WTC11 (cell line): ENCODE measurements around the gene CENPU. TPM values are rescaled to one million over a fixed set of nuclear protein-coding genes. Genes with fewer than 3 reads are reported as not detected.

Source experiments
- ATAC-seq: fragments of 200-7000 bp; cut with Tn5 transposase; 2 replicates; pipeline ENCODE4 v1.10.0; 2021; ENCODE audit warnings: mild to moderate bottlenecking, moderate library complexity
- CTCF ChIA-PET: fragments of 300-600 bp; sonication (Branson Sonifier 250); formaldehyde crosslinking; loops from one replicate; lab custom pipeline; 2021; ENCODE audit warnings: antibody characterized with exemption; lab: Charles Lee
- POLR2A ChIA-PET: fragments of 350-600 bp; sonication (Branson Sonifier 250); formaldehyde crosslinking; loops from one replicate; lab custom pipeline; 2021; ENCODE audit warnings: antibody characterized with exemption; lab: Charles Lee
- DNase-seq: peaks from one replicate; pipeline ENCODE4 v3.0.0; 2021; ENCODE audit warnings: low spot score
- H3K27ac Mint-ChIP-seq: 2 replicates; pipeline ENCODE4 v1.8.0; 2021; ENCODE audit warnings: mixed read lengths
- H3K27me3 Mint-ChIP-seq: 2 replicates; pipeline ENCODE4 v1.8.0; 2021; ENCODE audit warnings: low read depth, mild to moderate bottlenecking, moderate library complexity, mixed read lengths
- H3K36me3 Mint-ChIP-seq: 2 replicates; pipeline ENCODE4 v1.8.0; 2021; ENCODE audit warnings: mixed read lengths
- H3K4me1 Mint-ChIP-seq: 2 replicates; pipeline ENCODE4 v1.8.0; 2022; ENCODE audit warnings: mixed read lengths
- H3K4me3 Mint-ChIP-seq: 2 replicates; pipeline ENCODE4 v1.8.0; 2021; ENCODE audit warnings: mild to moderate bottlenecking, moderate library complexity, mixed read lengths
- H3K9me3 Mint-ChIP-seq: 2 replicates; pipeline ENCODE4 v1.8.0; 2021; ENCODE audit warnings: mixed read lengths
- ATF1 ChIP-seq: sonication (generic); formaldehyde crosslinking; IDR thresholded peaks from 2 replicates; pipeline ENCODE4 v1.8.1; 2023; ENCODE audit warnings: mild to moderate bottlenecking, moderate library complexity, missing genetic modification reagents
- ATF6 ChIP-seq: sonication (generic); formaldehyde crosslinking; IDR thresholded peaks from 2 replicates; pipeline ENCODE4 v1.8.1; 2023; ENCODE audit warnings: mild to moderate bottlenecking, missing genetic modification reagents
- CDX4 ChIP-seq: fragments of 250-450 bp; sonication (Bioruptor Pico); IDR thresholded peaks from 2 replicates; pipeline ENCODE4 v1.9.0; 2021; ENCODE audit warnings: moderate library complexity, mild to moderate bottlenecking, inconsistent platforms, borderline replicate concordance
- CREB1 ChIP-seq: sonication (generic); formaldehyde crosslinking; IDR thresholded peaks from 2 replicates; pipeline ENCODE4 v1.8.0; 2023; ENCODE audit warnings: mild to moderate bottlenecking, missing genetic modification reagents
- CREM ChIP-seq: sonication (generic); formaldehyde crosslinking; IDR thresholded peaks from 2 replicates; pipeline ENCODE4 v1.8.1; 2022; ENCODE audit warnings: mild to moderate bottlenecking, missing genetic modification reagents, moderate library complexity
- ERG ChIP-seq: fragments of 250-450 bp; sonication (Bioruptor Pico); IDR thresholded peaks from 2 replicates; pipeline ENCODE4 v1.8.0; 2021; ENCODE audit warnings: mild to moderate bottlenecking
- GRHL2 ChIP-seq: fragments of 250-450 bp; sonication (Bioruptor Pico); IDR thresholded peaks from 2 replicates; pipeline ENCODE4 v1.8.0; 2022; ENCODE audit warnings: mild to moderate bottlenecking, moderate library complexity; ENCODE audit not compliant: insufficient replicate concordance, severe bottlenecking
- IRF1 ChIP-seq: sonication (generic); formaldehyde crosslinking; IDR thresholded peaks from 2 replicates; pipeline ENCODE4 v1.8.0; 2023; ENCODE audit warnings: missing genetic modification reagents
- KAT7 ChIP-seq: sonication (generic); formaldehyde crosslinking; IDR thresholded peaks from 2 replicates; pipeline ENCODE4 v1.8.1; 2023; ENCODE audit warnings: missing genetic modification reagents, mild to moderate bottlenecking, borderline replicate concordance
- NFE2L1 ChIP-seq: sonication (generic); formaldehyde crosslinking; IDR thresholded peaks from 2 replicates; pipeline ENCODE4 v1.8.1; 2023; ENCODE audit warnings: missing genetic modification reagents
- SMAD4 ChIP-seq: sonication (generic); formaldehyde crosslinking; IDR thresholded peaks from 2 replicates; pipeline ENCODE4 v1.8.0; 2022; ENCODE audit warnings: mild to moderate bottlenecking, missing genetic modification reagents
- SOX15 ChIP-seq: fragments of 250-450 bp; sonication (Bioruptor Pico); IDR thresholded peaks from 2 replicates; pipeline ENCODE4 v1.9.0; 2021; ENCODE audit warnings: mild to moderate bottlenecking
- TEAD4 ChIP-seq: sonication (generic); formaldehyde crosslinking; IDR thresholded peaks from 2 replicates; pipeline ENCODE4 v1.8.0; 2022; ENCODE audit warnings: mild to moderate bottlenecking, missing genetic modification reagents
- USF1 ChIP-seq: sonication (generic); formaldehyde crosslinking; IDR thresholded peaks from 2 replicates; pipeline ENCODE4 v1.8.0; 2022; ENCODE audit warnings: mild to moderate bottlenecking, missing genetic modification reagents
- ZNF138 ChIP-seq: sonication (generic); formaldehyde crosslinking; conservative IDR thresholded peaks from 2 replicates; pipeline ENCODE4 v1.8.1; 2022; ENCODE audit warnings: mild to moderate bottlenecking, moderate library complexity, missing genetic modification reagents
- ZNF232 ChIP-seq: sonication (generic); formaldehyde crosslinking; IDR thresholded peaks from 2 replicates; pipeline ENCODE4 v1.8.0; 2022; ENCODE audit warnings: mild to moderate bottlenecking, missing genetic modification reagents
- ZNF317 ChIP-seq: sonication (generic); formaldehyde crosslinking; IDR thresholded peaks from 2 replicates; pipeline ENCODE4 v1.8.1; 2023; ENCODE audit warnings: low read depth, mild to moderate bottlenecking, moderate library complexity, missing genetic modification reagents, borderline replicate concordance
- ZNF416 ChIP-seq: fragments of 250-450 bp; sonication (Bioruptor Pico); IDR thresholded peaks from 2 replicates; pipeline ENCODE4 v1.9.0; 2021; ENCODE audit warnings: mild to moderate bottlenecking, inconsistent platforms
- ZNF423 ChIP-seq: fragments of 250-450 bp; sonication (Bioruptor Pico); IDR thresholded peaks from 2 replicates; pipeline ENCODE4 v2.1.2; 2022; ENCODE audit warnings: mild to moderate bottlenecking, moderate library complexity
- ZNF671 ChIP-seq: fragments of 250-450 bp; sonication (Bioruptor Pico); IDR thresholded peaks from 2 replicates; pipeline ENCODE4 v1.8.0; 2021; ENCODE audit warnings: mild to moderate bottlenecking
- total RNA-seq: library from RNA; stranded (reverse); gene quantifications from 3 replicates; pipeline ENCODE4 v1.2.3, GENCODE V29; 2021

CENPU gene
- total RNA-seq, 1 experiment from 2014 or later = 60.5 TPM

- DNase-seq (no peak), ATAC-seq (no peak)
- TF ChIP-seq ATF6 (CRISPR knock-in tag) (no peak), IRF1 (CRISPR knock-in tag) (no peak), CREM (CRISPR knock-in tag) (no peak), SOX15 (no peak)
- Mint-ChIP-seq H3K36me3 (peaks cover 65% of the 10 kb centered on the region), H3K4me1 (peaks cover 13% of the 10 kb centered on the region), H3K4me3 (no peak overlapping the region), H3K27me3 (no peaks in the 10 kb centered on the region), H3K27ac (no peak overlapping the region), H3K9me3 (no peaks in the 10 kb centered on the region)
- CTCF ChIA-PET = no interaction called here
- POLR2A ChIA-PET = no interaction called here
Observed at GRCh38 chr4:184727430-184727829, 6.5 kb downstream of the CENPU start.

GRCh38 chr4:184722798-184723197, 11.1 kb downstream of the CENPU start:
- Mint-ChIP-seq H3K27me3 (no peaks in the 10 kb centered on the region), H3K4me1 (no peaks in the 10 kb centered on the region), H3K36me3 (peaks cover 74% of the 10 kb centered on the region), H3K9me3 (no peaks in the 10 kb centered on the region), H3K4me3 (no peak overlapping the region), H3K27ac (no peak overlapping the region)
- POLR2A ChIA-PET = interaction anchor here (1.8 kb wide), 1 partner anchor 11 kb away, joined by 5 read pairs; the partner anchor contains the start of gene CENPU
- CTCF ChIA-PET = interaction anchor here (1.0 kb wide), 1 partner anchor 16 kb away, joined by 3 read pairs; no protein-coding TSS in a partner anchor
- DNase-seq (no peak), ATAC-seq (no peak)
- TF ChIP-seq ZNF423 (CRISPR knock-in tag) = no peak
- no peak for TF ChIP-seq USF1 (CRISPR knock-in tag)
- TF ChIP-seq ZNF138 (CRISPR knock-in tag) = no peak
- TF ChIP-seq ZNF317 = no peak
- TF ChIP-seq SMAD4 (CRISPR knock-in tag) = no peak
- TF ChIP-seq ZNF232 (CRISPR knock-in tag) = no peak
- no peak for TF ChIP-seq ERG (CRISPR knock-in tag)
- TF ChIP-seq TEAD4 (CRISPR knock-in tag) = no peak
- TF ChIP-seq KAT7 = no peak

GRCh38 chr4:184721254-184721653, 12.6 kb downstream of the CENPU start:
- H3K27me3 Mint-ChIP-seq = no peaks in the 10 kb centered on the region
- no peak for TF ChIP-seq SOX15
- no peak for TF ChIP-seq CDX4
- TF ChIP-seq ZNF671 (CRISPR knock-in tag) = no peak
- TF ChIP-seq ATF1 (CRISPR knock-in tag) = no peak
- TF ChIP-seq GRHL2 (CRISPR knock-in tag) = no peak
- TF ChIP-seq KAT7 = no peak
- TF ChIP-seq CREB1 (CRISPR knock-in tag) = no peak
- TF ChIP-seq ZNF416 = no peak
- no peak for TF ChIP-seq SMAD4 (CRISPR knock-in tag)
- no peak for TF ChIP-seq TEAD4 (CRISPR knock-in tag)
- TF ChIP-seq NFE2L1 = no peak
- H3K27ac Mint-ChIP-seq = no peak overlapping the region
- CTCF ChIA-PET = no interaction called here
- no peak for ATAC-seq
- peaks cover 76% of the 10 kb centered on the region for H3K36me3 Mint-ChIP-seq
- POLR2A ChIA-PET = interaction anchor here (1.8 kb wide), 1 partner anchor 13 kb away, joined by 5 read pairs; the partner anchor contains the start of gene CENPU
- DNase-seq = no peak
- H3K4me1 Mint-ChIP-seq = no peaks in the 10 kb centered on the region
- H3K9me3 Mint-ChIP-seq = no peaks in the 10 kb centered on the region
- H3K4me3 Mint-ChIP-seq = no peak overlapping the region
